ENCODE measurements around the gene NIPAL3.
A peak's percentile ranks its signal among the peaks of the same experiment; 100 is the strongest.

GRCh38 chr1:24415334-24415909 is at the start of gene NIPAL3:
- peak; percentile 80 to 96 (median 91) for TF ChIP-seq CTCF (IDR thresholded peaks at IDR 0.05)
- TF ChIP-seq POLR2A (IDR thresholded peaks at IDR 0.05): peak in 3 of 4 donors; percentile 22 to 85 (median 66)
